LoVo (cell line): ENCODE results near the gene MDP1.

Experiments used
- DNase-seq: peaks from one replicate; pipeline ENCODE4 v3.0.0-alpha.2; 2016; ENCODE audit warnings: low spot score

MDP1 gene

GRCh38 chr14:24198814-24199524 lies 16.9 kb downstream of the MDP1 start:
- no peak for DNase-seq

GRCh38 chr14:24197056-24197450 lies 18.8 kb downstream of the MDP1 start:
- no peak for DNase-seq

GRCh38 chr14:24196071-24197055 lies 19.5 kb downstream of the MDP1 start:
- no peak for DNase-seq

GRCh38 chr14:24195186-24196070 lies 20.4 kb downstream of the MDP1 start, which contains the start of gene TM9SF1:
Gene TM9SF1 (minus strand): TSS chr14:24195441. CDS start chr14:24195019, 422 bp downstream.
- peak; percentile 79 for DNase-seq

GRCh38 chr14:24194873-24195185 lies 21.0 kb downstream of the MDP1 start:
- DNase-seq: no peak

- DNase-seq: no peak
Observed at GRCh38 chr14:24194186-24194872, 21.5 kb downstream of the MDP1 start.

GRCh38 chr14:24192933-24193332 lies 22.9 kb downstream of the MDP1 start:
- DNase-seq: no peak

GRCh38 chr14:24190416-24190815 lies 25.4 kb downstream of the MDP1 start:
- DNase-seq: no peak

- no peak for DNase-seq
Observed at GRCh38 chr14:24189460-24189859, 26.4 kb downstream of the MDP1 start.

GRCh38 chr14:24189059-24189375 lies 26.8 kb downstream of the MDP1 start:
- no peak for DNase-seq

GRCh38 chr14:24188251-24189058 lies 27.4 kb downstream of the MDP1 start, which contains the start of gene IPO4:
Gene IPO4 (minus strand): TSS chr14:24188816. CDS start chr14:24188787, 29 bp downstream.
- peak; percentile 97 for DNase-seq

GRCh38 chr14:24187539-24187915 lies 28.3 kb downstream of the MDP1 start:
- no peak for DNase-seq

- DNase-seq: no peak
Observed at GRCh38 chr14:24186831-24187538, 28.9 kb downstream of the MDP1 start.

- no peak for DNase-seq
Observed at GRCh38 chr14:24185741-24186140, 30.1 kb downstream of the MDP1 start.

- no peak for DNase-seq
Observed at GRCh38 chr14:24185026-24185425, 30.8 kb downstream of the MDP1 start.

GRCh38 chr14:24184104-24184970 lies 31.5 kb downstream of the MDP1 start:
- DNase-seq: no peak

GRCh38 chr14:24183014-24183481 lies 32.8 kb downstream of the MDP1 start:
- no peak for DNase-seq

- no peak for DNase-seq
Observed at GRCh38 chr14:24182110-24182882, 33.6 kb downstream of the MDP1 start.
